HCT116 (cell line): ENCODE results near the gene FRMD8. TPM values are rescaled to one million over a fixed set of nuclear protein-coding genes. Genes with fewer than 3 reads are reported as not detected.
"Not testable (repeated sequence)": the region's sequence is repeated elsewhere in the genome, so short reads cannot be mapped to it uniquely, and the experiment has no call there.

ENCODE experiments used
- ATAC-seq: fragments of 200-7000 bp; cut with Tn5 transposase; 2 replicates; pipeline ENCODE4 v1.9.1; 2020; ENCODE audit warnings: mild to moderate bottlenecking, moderate library complexity
- BruUV-seq: library from RNA; stranded (reverse); fragments of 400-500 nt; replicated peaks from 2 replicates; lab custom pipeline; 2021; lab: Mats Ljungman, UMichigan
- CTCF ChIA-PET: fragments of 300-600 bp; sonication (Branson Sonifier 250); formaldehyde crosslinking; loops from one replicate; lab custom pipeline; 2021; ENCODE audit warnings: antibody characterized with exemption; lab: Charles Lee
- POLR2A ChIA-PET: fragments of 300-600, 350-600 bp; sonication (Branson Sonifier 250); formaldehyde crosslinking; loops from one replicate; lab custom pipeline; 2021; ENCODE audit warnings: antibody characterized with exemption; lab: Charles Lee
- RAD21 ChIA-PET, 2 experiments: fragments of 300-600 bp; sonication (Branson Sonifier 250); formaldehyde crosslinking; loops; one replicate each; lab custom pipeline; 2023; ENCODE audit warnings: low total read pairs in 2 of 2; ENCODE audit not compliant: uncharacterized antibody in 2 of 2, unreplicated experiment in 2 of 2, low non-redundant PET in 1 of 2; lab: Charles Lee
- DNase-seq: peaks from one replicate; pipeline ENCODE4 v3.0.0-alpha.2; 2010; ENCODE audit warnings: low read depth, low spot score
- H2AFZ ChIP-seq: fragments of 200-600 bp; shearing (Covaris generic), sonication (generic); 2 replicates; pipeline ENCODE4 v1.6.1; 2017; ENCODE audit warnings: low read depth, mixed run types, mixed read lengths, antibody characterized with exemption, low read length; ENCODE audit not compliant: poor library complexity, severe bottlenecking
- H3K27ac ChIP-seq: 2 replicates; pipeline ENCODE4 v1.5.1; 2012; ENCODE audit warnings: low read depth, low read length
- H3K27me3 ChIP-seq: fragments of 200-600 bp; sonication (generic); 2 replicates; pipeline ENCODE4 v1.6.1; 2016; ENCODE audit warnings: mixed run types, low read length, mixed read lengths; ENCODE audit not compliant: insufficient read depth
- H3K36me3 ChIP-seq, 2 experiments: fragments of 200-500 bp in 1 of 2; fragments of 200-600 bp in 1 of 2; sonication (Bioruptor generic) in 1 of 2; sonication (generic) in 1 of 2; 2 replicates each; pipeline versions ENCODE4 v1.5.1 to v1.6.1; 2014 to 2016; ENCODE audit warnings: low read length in 2 of 2, inconsistent platforms in 1 of 2, mixed read lengths in 1 of 2, mixed run types in 1 of 2; ENCODE audit not compliant: insufficient read depth in 2 of 2, control insufficient read depth in 1 of 2
- H3K4me1 ChIP-seq, 2 experiments: fragments of 200-600 bp in 1 of 2; sonication (generic) in 1 of 2; 2 replicates each; pipeline versions ENCODE4 v1.5.1 to v1.6.1; 2012 to 2017; ENCODE audit warnings: low read length in 2 of 2, inconsistent platforms in 1 of 2, mild to moderate bottlenecking in 1 of 2, mixed read lengths in 1 of 2, mixed run types in 1 of 2, moderate library complexity in 1 of 2; ENCODE audit not compliant: insufficient read depth in 2 of 2, control insufficient read depth in 1 of 2
- H3K4me2 ChIP-seq: fragments of 200-600 bp; sonication (generic); 2 replicates; pipeline ENCODE4 v1.6.1; 2017; ENCODE audit warnings: mixed run types, low read length, mixed read lengths
- H3K4me3 ChIP-seq, 2 experiments: fragments of 200-600 bp in 1 of 2; sonication (generic) in 1 of 2; replicated peaks in 1 of 2; 2 replicates each; pipeline ENCODE4 v1.5.1; 2011 to 2016; ENCODE audit warnings: low read length in 2 of 2, control low read depth in 1 of 2, low read depth in 1 of 2, mild to moderate bottlenecking in 1 of 2, mixed read lengths in 1 of 2, mixed run types in 1 of 2
- H3K79me2 ChIP-seq: fragments of 200-600 bp; sonication (generic); 2 replicates; pipeline ENCODE4 v1.6.1; 2017; ENCODE audit warnings: mild to moderate bottlenecking, mixed run types, low read length, moderate library complexity, mixed read lengths; ENCODE audit not compliant: insufficient read depth
- H3K9ac ChIP-seq: fragments of 200-600 bp; sonication (generic); 2 replicates; pipeline ENCODE4 v1.6.1; 2016; ENCODE audit warnings: low read length, mixed read lengths
- H3K9me2 ChIP-seq: fragments of 200-600 bp; sonication (generic), shearing (Covaris generic); 2 replicates; pipeline ENCODE4 v1.6.1; 2017; ENCODE audit warnings: mixed run types, mild to moderate bottlenecking, moderate library complexity; ENCODE audit not compliant: insufficient read depth
- H3K9me3 ChIP-seq, 2 experiments: fragments of 200-500 bp in 1 of 2; fragments of 200-600 bp in 1 of 2; sonication (Bioruptor generic) in 1 of 2; sonication (generic) in 1 of 2; 2 replicates each; pipeline ENCODE4 v1.6.1; 2014 to 2017; ENCODE audit warnings: low read length in 2 of 2, mixed read lengths in 2 of 2, inconsistent platforms in 1 of 2, low read depth in 1 of 2, mild to moderate bottlenecking in 1 of 2, mixed run types in 1 of 2, moderate library complexity in 1 of 2; ENCODE audit not compliant: control insufficient read depth in 1 of 2, insufficient read depth in 1 of 2
- H4K20me1 ChIP-seq: fragments of 200-600 bp; sonication (generic), shearing (Covaris generic); 2 replicates; pipeline ENCODE4 v1.6.1; 2017; ENCODE audit warnings: mixed run types, mild to moderate bottlenecking, moderate library complexity; ENCODE audit not compliant: insufficient read depth
- ZBTB33 ChIP-seq: IDR thresholded peaks from 2 replicates; pipeline ENCODE4 v1.6.1; 2011; ENCODE audit warnings: mild to moderate bottlenecking, low read length, moderate library complexity; ENCODE audit not compliant: insufficient replicate concordance; ENCODE audit errors: extremely low read depth
- intact Hi-C: fragments of 100-400 bp; cut with micrococcal nuclease; formaldehyde crosslinking; loops from 2 replicates; pipeline ENCODE4 v1.10.0; 2022
- total RNA-seq: library from RNA; stranded (reverse); gene quantifications from one replicate; pipeline ENCODE4 v1.2.1, GENCODE V29; 2021; ENCODE audit not compliant: unreplicated experiment

Gene FRMD8
- total RNA-seq, 1 experiment from 2014 or later: 35.8 TPM

GRCh38 chr11:65412271-65413076 is 26.0 kb downstream of the FRMD8 start (continued):
- no peak for TF ChIP-seq ZBTB33
- TF ChIP-seq, all 23 proteins: peak for 0

GRCh38 chr11:65413077-65413664 is 26.7 kb downstream of the FRMD8 start:
- H3K27ac ChIP-seq, H3K27me3 ChIP-seq, intact Hi-C loops, H3K9me2 ChIP-seq, ATAC-seq, BruUV-seq, H4K20me1 ChIP-seq, H2AFZ ChIP-seq, H3K79me2 ChIP-seq, H3K4me3 ChIP-seq, H3K4me2 ChIP-seq, H3K9me3 ChIP-seq, RAD21 ChIA-PET, DNase-seq, H3K9ac ChIP-seq: not testable (repeated sequence)
- peaks cover 0 to 15% of the 10 kb centered on the region in 2 experiments; a peak in 2 of 4 replicates for H3K36me3 ChIP-seq
- ChIA-PET POLR2A (interaction anchor here (0.9 to 1.2 kb wide), 2 partner anchors 86 to 87 kb away, joined by 3 to 4 read pairs; partner anchors contain the start of gene MALAT1), CTCF (interaction anchor here (1.7 kb wide), 1 partner anchor 58 kb away, joined by 5 read pairs; no protein-coding TSS in a partner anchor)
- peaks cover 20 to 27% of the 10 kb centered on the region in 2 experiments for H3K4me1 ChIP-seq
